K562 (cell line): Measurements from ENCODE around the gene CNOT6. TPM values are rescaled to one million over a fixed set of nuclear protein-coding genes. Genes with fewer than 3 reads are reported as not detected.

Experiments used
- AFF1 ChIP-seq, 2 experiments: fragments of 450-650 bp; IDR thresholded peaks; 2 replicates each; pipeline ENCODE4 v1.6.1; 2018; ENCODE audit warnings: mild to moderate bottlenecking in 2 of 2, low read depth in 1 of 2; ENCODE audit not compliant: partially characterized antibody in 2 of 2
- BCOR ChIP-seq: fragments of 450-650 bp; IDR thresholded peaks from 2 replicates; pipeline ENCODE4 v1.6.1; 2016
- CBFA2T2 ChIP-seq: fragments of 450-650 bp; conservative IDR thresholded peaks from 2 replicates; pipeline ENCODE4 v1.6.1; 2017; ENCODE audit warnings: mild to moderate bottlenecking
- ETV5 ChIP-seq: sonication (generic); formaldehyde crosslinking; IDR thresholded peaks from 2 replicates; pipeline ENCODE4 v1.4.0; 2020; ENCODE audit warnings: low read depth, mild to moderate bottlenecking, missing genetic modification reagents
- MAFF ChIP-seq: IDR thresholded peaks from 2 replicates; pipeline ENCODE4 v1.6.1; 2012; ENCODE audit warnings: low read length, improper control_type of control experiment
- NFRKB ChIP-seq: fragments of 450-650 bp; IDR thresholded peaks from 2 replicates; pipeline ENCODE4 v1.6.1; 2016; ENCODE audit warnings: low read depth
- SPI1 ChIP-seq: IDR thresholded peaks from 2 replicates; pipeline ENCODE4 v1.6.1; 2011; ENCODE audit warnings: low read depth, low read length, control low read depth, borderline replicate concordance
- ZBTB7A ChIP-seq: IDR thresholded peaks from 2 replicates; pipeline ENCODE4 v1.6.1; 2011; ENCODE audit warnings: low read depth, mild to moderate bottlenecking, low read length, moderate library complexity, borderline replicate concordance; ENCODE audit not compliant: control insufficient read depth
- ZNF639 ChIP-seq, 2 experiments: fragments of 200-800 bp in 1 of 2; sonication (Bioruptor generic) in 1 of 2; sonication (generic) in 1 of 2; formaldehyde crosslinking in 1 of 2; IDR thresholded peaks in 1 of 2; conservative IDR thresholded peaks in 1 of 2; 2 replicates each; pipeline versions ENCODE4 v1.5.0 to v1.6.1; 2016 to 2020; ENCODE audit warnings: missing compliant biosample characterization in 1 of 2, missing genetic modification characterization in 1 of 2, missing genetic modification reagents in 1 of 2
- polyA plus RNA-seq, 8 experiments: library from polyadenylated mRNA; depleted of rRNA in 4 of 8; stranded (reverse) in 5 of 8; unstranded in 3 of 8; fragments of >200 nt; fragmentation: Nextera tagmentation in 2 of 8; fragmentation: Illumina TruSeq in 1 of 8; extraction: Ambion mirVana in 2 of 8; extraction: Trizol in 1 of 8; gene quantifications; 2 replicates each; pipeline versions ENCODE4 v1.2.1 to v1.2.3, GENCODE V29; 2011 to 2014; ENCODE audit warnings: inconsistent platforms in 1 of 8, missing spikeins in 1 of 8
- total RNA-seq, 7 experiments: library from RNA; depleted of rRNA in 6 of 7; stranded (reverse); fragments of >200 nt in 6 of 7; fragmentation: Illumina TruSeq in 2 of 7; extraction: Trizol in 2 of 7; gene quantifications; 2 replicates each; pipeline versions ENCODE4 v1.2.1 to v1.2.3, GENCODE V29; 2011 to 2021; ENCODE audit warnings: low replicate concordance in 1 of 7
- TF ChIP-seq, protein P1 (sequence below): sonication (generic); formaldehyde crosslinking; IDR thresholded peaks from 2 replicates; pipeline ENCODE4 v1.9.0; 2022; ENCODE audit warnings: mild to moderate bottlenecking, missing genetic modification reagents
- TF ChIP-seq, protein P2 (sequence below): sonication (generic); formaldehyde crosslinking; IDR thresholded peaks from 2 replicates; pipeline ENCODE4 v1.5.0; 2020; ENCODE audit warnings: missing genetic modification reagents
- TF ChIP-seq, protein P3 (sequence below), 2 experiments: fragments of 250-450 bp in 1 of 2; fragments of 450-650 bp in 1 of 2; sonication (Bioruptor Pico) in 1 of 2; IDR thresholded peaks; 2 replicates each; pipeline versions ENCODE4 v1.6.1 to v1.8.0; 2016 to 2021; ENCODE audit warnings: mild to moderate bottlenecking in 2 of 2, moderate library complexity in 2 of 2, missing compliant biosample characterization in 1 of 2, missing genetic modification characterization in 1 of 2

Gene CNOT6
- total and polyA plus RNA-seq, 9 of the 15 experiments (the other 6 are each of a cell fraction or from before 2014, with no cell fraction given), result 4.9 to 32.4 (median 14.0) TPM

DNA sequence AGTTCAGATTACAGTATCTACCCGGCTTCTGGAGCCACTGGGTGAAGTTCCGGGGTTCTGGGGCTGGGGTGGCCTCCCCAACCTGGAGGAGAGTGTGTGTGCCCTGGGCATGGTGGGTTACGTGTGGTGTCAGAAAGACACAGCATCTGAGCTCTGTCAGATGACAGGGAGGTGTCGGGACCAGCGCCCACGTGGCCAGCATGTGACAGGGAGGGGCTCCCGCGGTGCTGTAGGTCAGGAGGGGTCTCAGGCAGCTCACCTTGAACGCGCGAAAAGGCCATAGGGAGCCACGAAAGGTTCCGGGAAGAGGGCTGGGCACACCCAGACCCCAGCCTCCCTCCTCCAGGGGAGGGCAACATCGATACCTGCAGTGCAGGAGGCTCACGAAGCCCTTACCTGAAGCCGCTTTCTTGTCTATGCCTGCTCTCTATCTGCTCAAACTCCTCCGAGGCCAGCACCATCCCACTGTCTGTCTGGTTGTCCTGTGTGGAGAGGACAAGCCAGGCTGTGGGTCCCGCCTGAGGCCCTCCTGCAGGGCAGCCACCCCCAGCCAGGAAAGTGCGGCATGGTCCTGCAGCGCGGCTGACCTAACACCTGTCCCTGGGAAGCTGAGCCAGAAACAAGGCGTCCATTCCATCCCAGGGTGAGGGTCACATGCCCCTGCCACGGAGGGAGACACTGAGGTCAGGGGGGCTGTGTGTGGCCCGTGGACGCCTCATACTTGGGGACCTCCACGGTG, 114.6 kb downstream of the CNOT6 start (continued):
- TF ChIP-seq, protein P1, sequence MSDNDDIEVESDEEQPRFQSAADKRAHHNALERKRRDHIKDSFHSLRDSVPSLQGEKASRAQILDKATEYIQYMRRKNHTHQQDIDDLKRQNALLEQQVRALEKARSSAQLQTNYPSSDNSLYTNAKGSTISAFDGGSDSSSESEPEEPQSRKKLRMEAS (CRISPR knock-in tag), result peak; percentile 60; the same call in 1 of the 2 replicates
- TF ChIP-seq AFF1 (IDR thresholded peaks at IDR 0.05; ENCODE audit: low read depth in 1 of 2, partially characterized antibody in 2 of 2) (no peak), SPI1 (no peak), NFRKB (no peak), CBFA2T2 (no peak), ZBTB7A (no peak), MAFF (no peak), BCOR (no peak), ETV5 (CRISPR knock-in tag) (no peak), ZNF639 (CRISPR knock-in tag; conservative IDR thresholded peaks at IDR 0.05 in 1 of 2, IDR thresholded peaks at IDR 0.05 in 1 of 2) (no peak)
- TF ChIP-seq, protein P2, sequence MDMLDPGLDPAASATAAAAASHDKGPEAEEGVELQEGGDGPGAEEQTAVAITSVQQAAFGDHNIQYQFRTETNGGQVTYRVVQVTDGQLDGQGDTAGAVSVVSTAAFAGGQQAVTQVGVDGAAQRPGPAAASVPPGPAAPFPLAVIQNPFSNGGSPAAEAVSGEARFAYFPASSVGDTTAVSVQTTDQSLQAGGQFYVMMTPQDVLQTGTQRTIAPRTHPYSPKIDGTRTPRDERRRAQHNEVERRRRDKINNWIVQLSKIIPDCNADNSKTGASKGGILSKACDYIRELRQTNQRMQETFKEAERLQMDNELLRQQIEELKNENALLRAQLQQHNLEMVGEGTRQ, result peak; percentile 44; the same call in 1 of the 2 replicates
- TF ChIP-seq, protein P3, sequence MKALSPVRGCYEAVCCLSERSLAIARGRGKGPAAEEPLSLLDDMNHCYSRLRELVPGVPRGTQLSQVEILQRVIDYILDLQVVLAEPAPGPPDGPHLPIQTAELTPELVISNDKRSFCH (CRISPR knock-in tag; IDR thresholded peaks at IDR 0.05), result no peak
- TF ChIP-seq, protein P3 (tag; IDR thresholded peaks at IDR 0.05), result no peak
